Mesenchymal stem cell (in vitro differentiated cells and primary cell): ENCODE data around the gene MAPK1IP1L.

Source experiments
- DNase-seq: peaks from one replicate; pipeline ENCODE4 v3.0.0-alpha.2; 2013
- H2AFZ ChIP-seq: one replicate; pipeline ENCODE4 v1.6.1; 2013; ENCODE audit warnings: low read depth, mild to moderate bottlenecking, control low read depth, inconsistent platforms, low read length, moderate library complexity
- H2AK5ac ChIP-seq: 2 replicates; pipeline ENCODE4 v1.6.1; 2013; ENCODE audit warnings: low read length, moderate library complexity, mild to moderate bottlenecking, inconsistent platforms; ENCODE audit not compliant: severe bottlenecking
- H2BK120ac ChIP-seq: one replicate; pipeline ENCODE4 v1.6.1; 2013; ENCODE audit warnings: low read depth, mild to moderate bottlenecking, inconsistent platforms, low read length, moderate library complexity
- H2BK12ac ChIP-seq, 2 experiments: one replicate each; pipeline ENCODE4 v1.6.1; 2013; ENCODE audit warnings: inconsistent platforms in 2 of 2, low read length in 2 of 2, mild to moderate bottlenecking in 2 of 2, moderate library complexity in 2 of 2, control low read depth in 1 of 2
- H2BK15ac ChIP-seq: one replicate; pipeline ENCODE4 v1.6.1; 2013; ENCODE audit warnings: mild to moderate bottlenecking, low read depth, inconsistent platforms; ENCODE audit not compliant: poor library complexity, severe bottlenecking
- H2BK5ac ChIP-seq: 2 replicates; pipeline ENCODE4 v1.6.1; 2013; ENCODE audit warnings: low read depth, mild to moderate bottlenecking, low read length, control low read depth, inconsistent platforms; ENCODE audit not compliant: poor library complexity, severe bottlenecking
- H3K14ac ChIP-seq, 2 experiments: one replicate each; pipeline ENCODE4 v1.6.1; 2013; ENCODE audit warnings: inconsistent platforms in 2 of 2, low read length in 2 of 2, control low read depth in 1 of 2, mild to moderate bottlenecking in 1 of 2, moderate library complexity in 1 of 2
- H3K18ac ChIP-seq, 2 experiments: one replicate each; pipeline ENCODE4 v1.6.1; 2013; ENCODE audit warnings: inconsistent platforms in 2 of 2, low read length in 2 of 2, control low read depth in 1 of 2, low read depth in 1 of 2, mild to moderate bottlenecking in 1 of 2
- H3K23ac ChIP-seq, 2 experiments: one replicate each; pipeline ENCODE4 v1.6.1; 2013; ENCODE audit warnings: inconsistent platforms in 2 of 2, low read length in 2 of 2, mild to moderate bottlenecking in 2 of 2, moderate library complexity in 2 of 2, control low read depth in 1 of 2
- H3K27ac ChIP-seq: 2 replicates; pipeline ENCODE4 v1.5.1; 2013; ENCODE audit warnings: mild to moderate bottlenecking, moderate library complexity, low read length, control low read depth, inconsistent platforms; ENCODE audit not compliant: poor library complexity, severe bottlenecking
- H3K27me3 ChIP-seq, 2 experiments: 2 replicates each; pipeline versions ENCODE4 v1.6.1 to v1.7.0; 2013; ENCODE audit warnings: low read length in 2 of 2, mild to moderate bottlenecking in 2 of 2, moderate library complexity in 2 of 2, control low read depth in 1 of 2, inconsistent platforms in 1 of 2; ENCODE audit not compliant: control insufficient read depth in 1 of 2, insufficient read depth in 1 of 2
- H3K36me3 ChIP-seq, 2 experiments: 2 replicates each; pipeline versions ENCODE4 v1.6.1 to v1.7.0; 2013; ENCODE audit warnings: low read length in 2 of 2, control low read depth in 1 of 2, inconsistent platforms in 1 of 2, low read depth in 1 of 2, mild to moderate bottlenecking in 1 of 2; ENCODE audit not compliant: insufficient read depth in 2 of 2, control insufficient read depth in 1 of 2
- H3K4ac ChIP-seq, 2 experiments: one replicate each; pipeline ENCODE4 v1.6.1; 2013; ENCODE audit warnings: inconsistent platforms in 2 of 2, low read length in 2 of 2, mild to moderate bottlenecking in 2 of 2, moderate library complexity in 2 of 2, control low read depth in 1 of 2, low read depth in 1 of 2
- H3K4me1 ChIP-seq: 2 replicates; pipeline ENCODE4 v1.6.1; 2013; ENCODE audit warnings: low read depth, low read length, control low read depth; ENCODE audit not compliant: control insufficient read depth, insufficient read depth
- H3K4me2 ChIP-seq: 2 replicates; pipeline ENCODE4 v1.6.1; 2013; ENCODE audit warnings: low read length, mild to moderate bottlenecking, inconsistent platforms; ENCODE audit not compliant: poor library complexity, severe bottlenecking
- H3K4me3 ChIP-seq, 2 experiments: 2 replicates each; pipeline versions ENCODE4 v1.5.1 to v1.7.0; 2013; ENCODE audit warnings: low read length in 2 of 2, mild to moderate bottlenecking in 2 of 2, control low read depth in 1 of 2, low read depth in 1 of 2; ENCODE audit not compliant: insufficient read depth in 1 of 2
- H3K79me1 ChIP-seq: replicated peaks from 2 replicates; pipeline ENCODE4 v1.6.1; 2013; ENCODE audit warnings: mild to moderate bottlenecking, control low read depth, low read length, inconsistent platforms; ENCODE audit not compliant: poor library complexity, severe bottlenecking
- H3K9ac ChIP-seq: 2 replicates; pipeline ENCODE4 v1.7.0; 2013; ENCODE audit warnings: mild to moderate bottlenecking, low read length, moderate library complexity
- H3K9me3 ChIP-seq: 2 replicates; pipeline ENCODE4 v1.7.0; 2013; ENCODE audit warnings: mild to moderate bottlenecking, low read length; ENCODE audit not compliant: control insufficient read depth
- H4K8ac ChIP-seq: one replicate; pipeline ENCODE4 v1.6.1; 2013; ENCODE audit warnings: inconsistent platforms, mild to moderate bottlenecking, low read length, moderate library complexity
- H4K91ac ChIP-seq: one replicate; pipeline ENCODE4 v1.6.1; 2013; ENCODE audit warnings: mild to moderate bottlenecking, low read length, inconsistent platforms
- WGBS: methylation state at CpG from one replicate; pipeline ENCODE4 v1.1.7; 2013; ENCODE audit warnings: mixed read lengths; 5-methylcytosine and 5-hydroxymethylcytosine counted together

MAPK1IP1L gene

DNA sequence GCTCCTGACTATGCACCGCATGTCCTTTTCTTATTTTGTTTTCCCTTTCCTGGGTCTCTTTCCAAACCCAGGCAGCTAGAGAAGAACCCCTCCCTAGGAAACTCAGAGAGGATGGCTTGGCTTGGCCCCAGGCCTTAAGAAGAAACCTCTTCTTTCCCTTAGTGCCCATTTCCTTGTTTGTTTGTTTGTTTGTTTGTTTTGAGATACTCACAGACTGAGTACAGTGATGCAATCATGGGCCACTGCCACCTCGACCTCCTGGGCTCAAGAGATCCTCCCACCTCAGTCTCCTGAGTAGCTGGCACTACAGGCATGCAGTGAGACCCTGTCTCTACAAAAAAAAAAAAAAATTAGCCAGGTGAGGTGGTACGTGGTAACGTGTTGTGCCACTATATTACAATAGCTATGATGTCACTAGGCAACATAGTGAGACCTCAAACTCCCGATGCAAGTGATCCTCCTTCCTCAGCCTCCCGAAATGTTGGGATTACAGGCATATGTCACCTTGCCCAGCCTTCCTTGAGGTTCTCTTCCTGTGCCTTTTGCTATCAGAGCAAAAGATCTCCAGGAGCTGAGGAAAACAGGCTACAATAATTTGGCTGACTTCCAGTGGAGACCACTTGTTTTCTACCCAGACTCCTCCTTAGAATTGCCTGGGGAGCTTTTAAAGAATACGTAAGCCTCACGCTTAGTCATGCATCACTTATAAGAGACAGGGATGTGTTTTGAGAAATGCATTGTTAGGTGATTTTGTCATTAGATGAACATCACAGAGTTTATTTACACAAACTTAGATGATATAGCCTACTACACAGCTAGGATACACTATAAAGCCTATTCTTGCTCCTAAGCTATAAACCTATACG, 43.1 kb downstream of the MAPK1IP1L start:
- Histone ChIP-seq H3K27me3 (no peaks in the 10 kb centered on the region), H3K4me2 (no peak overlapping the region), H2AFZ (no peak overlapping the region), H3K9ac (no peak overlapping the region), H3K36me3 (no peaks in the 10 kb centered on the region), H3K4me1 (no peaks in the 10 kb centered on the region), H3K27ac (no peak overlapping the region), H3K4ac (no peak overlapping the region), H3K79me1 (no peaks in the 10 kb centered on the region), H2BK120ac (no peak overlapping the region), H2BK15ac (peak overlapping the region; percentile 5), H4K91ac (peak overlapping the region; percentile 74), H2BK5ac (no peak overlapping the region), H3K9me3 (no peaks in the 10 kb centered on the region), H4K8ac (peak overlapping the region; percentile 31), H2AK5ac (peak overlapping the region; percentile 73), H2BK12ac (peak overlapping the region in 1 of 2 experiments; percentile 56), H3K18ac (no peak overlapping the region), H3K23ac (no peak overlapping the region), H3K4me3 (peak overlapping the region in 1 of 2 experiments; percentile 19), H3K14ac (no peak overlapping the region)
- WGBS: 67% methylated on average over 5 of the region's 9 CpGs
- peak; percentile 79 for DNase-seq

DNA sequence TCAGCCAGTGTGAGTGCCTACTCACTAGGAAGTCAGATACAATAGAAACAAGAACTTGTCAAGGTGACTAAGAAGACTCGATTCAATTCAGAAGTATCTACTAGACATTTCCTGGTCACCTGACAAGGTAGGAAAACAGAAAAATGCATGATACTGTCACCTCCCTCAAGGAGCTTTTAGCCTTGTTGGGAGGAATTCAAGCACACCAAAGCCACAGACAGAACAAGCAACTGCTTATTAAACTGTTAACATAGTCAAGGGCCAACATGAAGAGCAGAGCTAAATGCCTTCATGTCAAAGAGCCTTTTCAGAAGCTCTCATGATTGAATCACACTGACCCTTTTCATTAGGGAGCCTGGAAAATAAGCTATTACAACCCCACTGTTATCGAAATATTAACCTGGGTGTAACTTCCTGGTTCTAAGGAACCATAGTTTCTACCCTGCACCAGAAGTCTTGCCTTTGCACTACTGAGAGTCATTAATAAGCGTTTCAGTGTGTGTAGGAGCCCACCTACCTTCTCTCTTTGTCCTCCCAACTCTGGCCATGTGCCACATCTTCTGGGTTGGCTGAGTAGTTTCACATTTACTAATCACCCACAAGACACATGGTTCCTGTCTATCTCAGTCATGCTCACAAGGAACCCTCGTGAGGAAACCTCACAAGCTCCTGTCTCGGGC, 46.6 kb downstream of the MAPK1IP1L start:
- 99% methylated on average over 5 of the region's 5 CpGs for WGBS
- Histone ChIP-seq H4K8ac (no peak overlapping the region), H3K27ac (no peak overlapping the region), H2BK5ac (no peak overlapping the region), H3K4me1 (peaks cover 6% of the 10 kb centered on the region), H2AK5ac (no peak overlapping the region), H4K91ac (no peak overlapping the region), H2BK120ac (no peak overlapping the region), H3K27me3 (no peaks in the 10 kb centered on the region), H3K23ac (no peak overlapping the region), H3K4ac (no peak overlapping the region), H2BK12ac (no peak overlapping the region), H3K36me3 (no peaks in the 10 kb centered on the region), H3K79me1 (no peaks in the 10 kb centered on the region), H2BK15ac (no peak overlapping the region), H3K4me2 (no peak overlapping the region), H3K14ac (no peak overlapping the region), H2AFZ (no peak overlapping the region), H3K4me3 (no peak overlapping the region), H3K9me3 (no peaks in the 10 kb centered on the region), H3K9ac (no peak overlapping the region), H3K18ac (no peak overlapping the region)
- DNase-seq: no peak

DNA sequence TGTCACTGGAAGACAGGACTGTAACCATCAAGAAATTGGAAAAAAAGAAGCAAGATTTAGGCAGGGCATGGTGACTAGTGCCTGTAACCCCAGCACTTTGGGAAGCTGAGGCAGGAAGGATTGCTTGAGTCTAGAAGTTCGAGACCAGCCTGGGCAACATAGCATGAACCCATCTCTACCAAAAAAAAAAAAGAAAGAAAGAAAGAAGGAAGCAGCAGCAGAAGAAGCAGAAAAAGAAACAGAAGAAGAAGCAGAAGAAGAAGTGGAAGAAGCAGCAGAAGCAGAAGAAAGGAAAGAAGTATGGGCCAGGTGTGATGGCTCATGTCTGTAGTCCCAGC, 47.1 kb downstream of the MAPK1IP1L start:
- no peak overlapping the region for H3K9ac ChIP-seq
- H3K23ac ChIP-seq: no peak overlapping the region
- H2BK120ac ChIP-seq: no peak overlapping the region
- no peaks in the 10 kb centered on the region for H3K36me3 ChIP-seq
- no peaks in the 10 kb centered on the region for H3K79me1 ChIP-seq
- no peak overlapping the region for H2BK12ac ChIP-seq
- no peak overlapping the region for H3K4me2 ChIP-seq
- no peak overlapping the region for H2AK5ac ChIP-seq
- H3K4me1 ChIP-seq: peaks cover 10% of the 10 kb centered on the region
- no peak overlapping the region for H3K4me3 ChIP-seq
- H3K14ac ChIP-seq: no peak overlapping the region
- no peak overlapping the region for H4K8ac ChIP-seq
- H4K91ac ChIP-seq: no peak overlapping the region
- no peaks in the 10 kb centered on the region for H3K27me3 ChIP-seq
- no peak for DNase-seq
- H3K27ac ChIP-seq: no peak overlapping the region
- H2BK5ac ChIP-seq: no peak overlapping the region
- H3K18ac ChIP-seq: no peak overlapping the region
- H2BK15ac ChIP-seq: no peak overlapping the region
- no peak overlapping the region for H3K4ac ChIP-seq
- WGBS: no CpG with 5 or more reads among the region's 1 CpG
- H3K9me3 ChIP-seq: no peaks in the 10 kb centered on the region
- H2AFZ ChIP-seq: no peak overlapping the region

DNA sequence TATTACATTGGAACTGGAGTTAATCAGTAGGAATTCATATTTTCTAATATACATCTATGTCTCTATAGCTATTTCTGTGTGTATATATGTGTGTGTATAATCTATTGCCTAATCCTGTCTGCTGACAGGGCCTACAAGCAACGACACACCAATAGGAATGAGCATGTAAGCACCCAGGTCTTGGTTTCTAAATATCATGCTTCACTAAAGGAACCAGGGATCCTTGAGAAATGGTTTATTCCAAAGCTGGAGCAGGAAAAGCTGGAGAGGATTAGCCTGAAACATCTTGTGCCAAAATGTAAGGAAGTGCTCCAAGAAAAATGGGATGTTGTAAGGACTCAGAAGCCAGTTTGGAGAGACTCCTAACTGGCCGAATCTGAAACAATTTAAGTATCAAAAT, 48.3 kb downstream of the MAPK1IP1L start:
- no peak overlapping the region for H3K14ac ChIP-seq
- H4K91ac ChIP-seq: no peak overlapping the region
- H2AFZ ChIP-seq: no peak overlapping the region
- no peak overlapping the region for H2BK15ac ChIP-seq
- peaks cover 13% of the 10 kb centered on the region for H3K4me1 ChIP-seq
- H3K27me3 ChIP-seq: no peaks in the 10 kb centered on the region
- H3K36me3 ChIP-seq: no peaks in the 10 kb centered on the region
- peak overlapping the region; percentile 65 for H2AK5ac ChIP-seq
- H3K79me1 ChIP-seq: no peaks in the 10 kb centered on the region
- no peak overlapping the region for H4K8ac ChIP-seq
- H3K27ac ChIP-seq: no peak overlapping the region
- H3K9ac ChIP-seq: peak overlapping the region; percentile 58
- H2BK12ac ChIP-seq: no peak overlapping the region
- peak; percentile 47 for DNase-seq
- no peak overlapping the region for H3K23ac ChIP-seq
- no peak overlapping the region for H3K4ac ChIP-seq
- no peak overlapping the region for H3K4me2 ChIP-seq
- 100% methylated on average over 1 of the region's 2 CpGs for WGBS
- no peak overlapping the region for H3K18ac ChIP-seq
- H3K9me3 ChIP-seq: peaks cover 6% of the 10 kb centered on the region
- no peak overlapping the region for H2BK5ac ChIP-seq
- H2BK120ac ChIP-seq: peak overlapping the region; percentile 29
- no peak overlapping the region for H3K4me3 ChIP-seq
